MM.1S (cell line): Measurements from ENCODE around the gene SLC26A5.

ENCODE experiments used
- EZH2 ChIP-seq: fragments of 300-600 bp; sonication (generic); optimal IDR thresholded peaks from 2 replicates; pipeline ENCODE3; 2017; ENCODE audit warnings: low read depth, mild to moderate bottlenecking, antibody characterized with exemption, low read length, mixed read lengths
- EZH2phosphoT487 ChIP-seq: fragments of 300-600 bp; sonication (generic); IDR thresholded peaks from 2 replicates; pipeline ENCODE4 v1.6.1; 2018; ENCODE audit warnings: antibody characterized with exemption, low read length

DNA sequence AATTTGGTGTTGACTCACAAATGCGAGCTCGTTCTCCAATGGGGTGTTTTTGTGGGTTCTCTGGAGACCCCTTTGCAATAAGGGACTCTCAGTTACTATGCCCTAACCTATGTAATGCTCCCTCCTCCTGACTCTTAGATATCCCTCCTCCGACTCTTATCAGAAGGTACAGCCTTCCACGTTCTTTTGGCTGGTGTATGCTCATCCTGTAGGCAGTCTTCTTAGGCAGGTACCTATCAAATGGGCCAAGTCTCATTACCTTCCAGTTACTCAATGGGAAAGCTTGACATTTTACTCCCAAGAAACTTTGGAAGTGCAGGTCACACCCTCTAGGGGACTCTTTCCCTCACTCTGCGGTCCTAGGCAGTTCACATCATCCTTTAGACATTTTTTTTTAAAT, 32.6 kb downstream of the SLC26A5 start:
- TF ChIP-seq EZH2 (no peak), EZH2phosphoT487 (no peak)
